CD4-positive, alpha-beta T cell treated with Interferon gamma for 1 hour (primary cell): ENCODE measurements around the gene CNGB1.
"Not testable (repeated sequence)": the region's sequence is repeated elsewhere in the genome, so short reads cannot be mapped to it uniquely, and the experiment has no call there.

Source experiments
- DNase-seq: peaks from one replicate; pipeline ENCODE4 v3.0.0-alpha.2; 2020

Gene CNGB1

GRCh38 chr16:57970970-57971369 is at the start of gene CNGB1:
CNGB1 (minus strand) TSS chr16:57971128; CDS start chr16:57967286, 3,842 bp downstream.
- no peak for DNase-seq

- no peak for DNase-seq
These were observed 49.1 kb upstream of the CNGB1 start for GRCh38 chr16:58019866-58020538.

GRCh38 chr16:58018803-58019202 is 47.9 kb upstream of the CNGB1 start:
- DNase-seq: no peak

GRCh38 chr16:58016840-58017446 is 46.0 kb upstream of the CNGB1 start:
- DNase-seq: no peak

- DNase-seq: no peak
These were observed 42.5 kb upstream of the CNGB1 start for GRCh38 chr16:58013201-58013956.

GRCh38 chr16:58012481-58012880 is 41.6 kb upstream of the CNGB1 start:
- DNase-seq: no peak

- DNase-seq: no peak
These were observed 40.7 kb upstream of the CNGB1 start for GRCh38 chr16:58011652-58012051.

- DNase-seq: no peak
These were observed 40.0 kb upstream of the CNGB1 start for GRCh38 chr16:58010886-58011285.

GRCh38 chr16:58009856-58010416 is 39.0 kb upstream of the CNGB1 start:
- no peak for DNase-seq

GRCh38 chr16:58004736-58005135 is 33.8 kb upstream of the CNGB1 start:
- not testable (repeated sequence) for DNase-seq

GRCh38 chr16:58002936-58003335 is 32.0 kb upstream of the CNGB1 start:
- no peak for DNase-seq

GRCh38 chr16:58002416-58002800 is 31.5 kb upstream of the CNGB1 start:
- DNase-seq: no peak

- no peak for DNase-seq
These were observed 31.0 kb upstream of the CNGB1 start for GRCh38 chr16:58001781-58002415.

GRCh38 chr16:58000706-58001676 is 30.1 kb upstream of the CNGB1 start, which contains the start of gene USB1:
USB1 (plus strand) TSS chr16:58001407; CDS start chr16:58001484, 77 bp downstream.
- DNase-seq: peak; percentile 86

- no peak for DNase-seq
These were observed 29.2 kb upstream of the CNGB1 start, which contains the start of gene ZNF319 for GRCh38 chr16:57999971-58000705. ZNF319 (minus strand) TSS chr16:58000672; CDS start chr16:57998265, 2,407 bp downstream.

- peak; percentile 10 for DNase-seq
These were observed 28.5 kb upstream of the CNGB1 start for GRCh38 chr16:57999366-57999970.

GRCh38 chr16:57998992-57999365 is 28.1 kb upstream of the CNGB1 start:
- no peak for DNase-seq

- DNase-seq: peak; percentile 50
These were observed 27.6 kb upstream of the CNGB1 start for GRCh38 chr16:57998486-57998885.

GRCh38 chr16:57997528-57998265 is 26.8 kb upstream of the CNGB1 start:
- no peak for DNase-seq

- DNase-seq: no peak
These were observed 26.2 kb upstream of the CNGB1 start for GRCh38 chr16:57997176-57997527.
